GM18520 (cell line): ENCODE results near the gene MAD1L1.

Experiments
- ATAC-seq: cut with Tn5 transposase; IDR thresholded peaks from one replicate; pipeline ENCODE4 v1.9.1; 2021; ENCODE audit not compliant: unreplicated experiment

The MAD1L1 gene

GRCh38 chr7:2120251-2120660 is 112.5 kb downstream of the MAD1L1 start:
- no peak for ATAC-seq

- no peak for ATAC-seq
These were observed 114.0 kb downstream of the MAD1L1 start for GRCh38 chr7:2118630-2119190.

- no peak for ATAC-seq
These were observed 114.7 kb downstream of the MAD1L1 start for GRCh38 chr7:2118056-2118455.

- no peak for ATAC-seq
These were observed 115.1 kb downstream of the MAD1L1 start for GRCh38 chr7:2117646-2118045.

GRCh38 chr7:2116989-2117591 is 115.7 kb downstream of the MAD1L1 start:
- ATAC-seq, result no peak

- ATAC-seq, result no peak
These were observed 116.3 kb downstream of the MAD1L1 start for GRCh38 chr7:2116448-2116810.

GRCh38 chr7:2115760-2116447 is 116.8 kb downstream of the MAD1L1 start:
- no peak for ATAC-seq

GRCh38 chr7:2114926-2115759 is 117.6 kb downstream of the MAD1L1 start:
- ATAC-seq, result no peak

GRCh38 chr7:2114052-2114451 is 118.7 kb downstream of the MAD1L1 start:
- ATAC-seq, result no peak

- no peak for ATAC-seq
These were observed 120.2 kb downstream of the MAD1L1 start for GRCh38 chr7:2112261-2113198.

- no peak for ATAC-seq
These were observed 121.2 kb downstream of the MAD1L1 start for GRCh38 chr7:2111568-2111967.

GRCh38 chr7:2110610-2111396 is 121.9 kb downstream of the MAD1L1 start:
- no peak for ATAC-seq

GRCh38 chr7:2109936-2110609 is 122.7 kb downstream of the MAD1L1 start:
- no peak for ATAC-seq

- ATAC-seq, result no peak
These were observed 123.4 kb downstream of the MAD1L1 start for GRCh38 chr7:2109251-2109872.

GRCh38 chr7:2108501-2109250 is 124.1 kb downstream of the MAD1L1 start:
- no peak for ATAC-seq

- no peak for ATAC-seq
These were observed 124.7 kb downstream of the MAD1L1 start for GRCh38 chr7:2108071-2108455.

- ATAC-seq, result no peak
These were observed 125.2 kb downstream of the MAD1L1 start for GRCh38 chr7:2107386-2108070.

- no peak for ATAC-seq
These were observed 125.8 kb downstream of the MAD1L1 start for GRCh38 chr7:2106924-2107323.
